Measurements from ENCODE around the gene FAM72D. TPM values are rescaled to one million over a fixed set of nuclear protein-coding genes. Genes with fewer than 3 reads are reported as not detected.
"Not testable (repeated sequence)": the region's sequence is repeated elsewhere in the genome, so short reads cannot be mapped to it uniquely, and the experiment has no call there.

FAM72D gene
- 8.3 TPM in 2 replicates for total RNA-seq (2021)
- percentile 51 among the genes with signal in this experiment for Bru-seq, nascent RNA
- percentile 46 among the genes with signal in this experiment for BruChase-seq, experiment 1, labeled RNA remaining after a 2-hour chase
- BruChase-seq, experiment 2, labeled RNA remaining after a 6-hour chase = percentile 46 among the genes with signal in this experiment
- long read RNA-seq, transcript FAM72D-201 (4 exons, 2,397 nt) = major isoform, 12 of 14 reads
- long read RNA-seq, partial matches to known transcripts = 0 of 14 reads
- long read RNA-seq, other reads (novel, unspliced or antisense) = 2 of 14 reads

- peak within 1 kb of the TSS; percentile 51; the same call in 1 of the 2 replicates for H3K4me3 ChIP-seq
- H3K36me3 ChIP-seq (ENCODE audit: low read depth); DNase-seq; H3K79me2 ChIP-seq (ENCODE audit: low read depth); H4K20me1 ChIP-seq (ENCODE audit: insufficient read depth); H3K9me3 ChIP-seq (ENCODE audit: insufficient read depth, low read depth); BruUV-seq (replicated peaks); CTCF ChIA-PET; POLR2A ChIA-PET (ENCODE audit: unreplicated experiment); H3K4me1 ChIP-seq (replicated peaks; ENCODE audit: insufficient read depth); H3K27ac ChIP-seq; H3F3A ChIP-seq (ENCODE audit: insufficient read depth, low read depth); intact Hi-C loops (cut with micrococcal nuclease; ENCODE audit: unreplicated experiment); H3K9me2 ChIP-seq (ENCODE audit: insufficient read depth); H3K27me3 ChIP-seq (ENCODE audit: insufficient read depth, low read depth); H2AFZ ChIP-seq: not testable (repeated sequence)
- peak within 1 kb of the TSS; percentile 62; the same call in 1 of the 2 replicates for H3K4me2 ChIP-seq
These were observed at the start of gene FAM72D, which contains the start of gene SRGAP2B for GRCh38 chr1:145095284-145096057. Gene FAM72D, plus strand, starts transcription at chr1:145095974. Its CDS starts 874 bp downstream, at chr1:145096848. Gene SRGAP2B, minus strand, starts transcription at chr1:145095328. Its CDS starts 2,427 bp downstream, at chr1:145092901.

GRCh38 chr1:145047553-145047952 lies 48.2 kb upstream of the FAM72D start:
- H3K4me2 ChIP-seq; H3K4me3 ChIP-seq; POLR2A ChIA-PET (ENCODE audit: unreplicated experiment); BruUV-seq (replicated peaks); H3K4me1 ChIP-seq (replicated peaks; ENCODE audit: insufficient read depth); H3K9me2 ChIP-seq (ENCODE audit: insufficient read depth); H3K27ac ChIP-seq; H3F3A ChIP-seq (ENCODE audit: insufficient read depth, low read depth); H3K27me3 ChIP-seq (ENCODE audit: insufficient read depth, low read depth); CTCF ChIA-PET; DNase-seq; H3K36me3 ChIP-seq (ENCODE audit: low read depth); H2AFZ ChIP-seq; intact Hi-C loops (cut with micrococcal nuclease; ENCODE audit: unreplicated experiment); H4K20me1 ChIP-seq (ENCODE audit: insufficient read depth); H3K9me3 ChIP-seq (ENCODE audit: insufficient read depth, low read depth); H3K79me2 ChIP-seq (ENCODE audit: low read depth): not testable (repeated sequence)

- DNase-seq; H3K27me3 ChIP-seq (ENCODE audit: insufficient read depth, low read depth); H3K27ac ChIP-seq; H2AFZ ChIP-seq; H3K4me3 ChIP-seq; H3K79me2 ChIP-seq (ENCODE audit: low read depth); H4K20me1 ChIP-seq (ENCODE audit: insufficient read depth); POLR2A ChIA-PET (ENCODE audit: unreplicated experiment); H3F3A ChIP-seq (ENCODE audit: insufficient read depth, low read depth); H3K4me2 ChIP-seq; CTCF ChIA-PET; H3K36me3 ChIP-seq (ENCODE audit: low read depth); H3K9me2 ChIP-seq (ENCODE audit: insufficient read depth); intact Hi-C loops (cut with micrococcal nuclease; ENCODE audit: unreplicated experiment); BruUV-seq (replicated peaks); H3K9me3 ChIP-seq (ENCODE audit: insufficient read depth, low read depth); H3K4me1 ChIP-seq (replicated peaks; ENCODE audit: insufficient read depth): not testable (repeated sequence)
These were observed 47.5 kb upstream of the FAM72D start for GRCh38 chr1:145048181-145048856.

GRCh38 chr1:145052019-145052776 lies 43.6 kb upstream of the FAM72D start:
- H3K4me1 ChIP-seq (replicated peaks; ENCODE audit: insufficient read depth); H3K4me3 ChIP-seq; CTCF ChIA-PET; H3K27me3 ChIP-seq (ENCODE audit: insufficient read depth, low read depth); POLR2A ChIA-PET (ENCODE audit: unreplicated experiment); intact Hi-C loops (cut with micrococcal nuclease; ENCODE audit: unreplicated experiment); DNase-seq; H3F3A ChIP-seq (ENCODE audit: insufficient read depth, low read depth); H3K4me2 ChIP-seq; H2AFZ ChIP-seq; H4K20me1 ChIP-seq (ENCODE audit: insufficient read depth); H3K79me2 ChIP-seq (ENCODE audit: low read depth); H3K9me3 ChIP-seq (ENCODE audit: insufficient read depth, low read depth); H3K27ac ChIP-seq; BruUV-seq (replicated peaks); H3K36me3 ChIP-seq (ENCODE audit: low read depth); H3K9me2 ChIP-seq (ENCODE audit: insufficient read depth): not testable (repeated sequence)

DNA sequence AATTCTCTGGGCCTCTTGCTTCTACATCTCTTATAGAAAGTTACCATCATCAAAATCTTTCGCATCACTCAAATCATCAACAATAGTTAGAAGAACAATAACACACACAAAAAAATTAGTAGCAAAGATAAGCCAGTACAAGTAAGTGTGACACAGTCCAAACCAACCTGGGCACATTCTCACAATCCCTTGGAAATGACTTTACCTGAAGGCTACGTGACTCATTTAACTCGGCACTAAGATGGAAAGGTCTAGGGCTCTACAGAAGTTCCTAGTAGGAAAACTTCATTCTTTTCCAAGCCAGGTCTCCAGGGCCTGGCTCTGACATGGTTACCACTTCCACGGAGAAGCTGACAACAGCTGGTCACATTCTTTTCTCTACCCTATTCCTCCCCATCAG lies 42.3 kb upstream of the FAM72D start:
- intact Hi-C loops (cut with micrococcal nuclease; ENCODE audit: unreplicated experiment); BruUV-seq (replicated peaks); CTCF ChIA-PET; H2AFZ ChIP-seq; H3K79me2 ChIP-seq (ENCODE audit: low read depth); H3K27me3 ChIP-seq (ENCODE audit: insufficient read depth, low read depth); H3K27ac ChIP-seq; H4K20me1 ChIP-seq (ENCODE audit: insufficient read depth); H3F3A ChIP-seq (ENCODE audit: insufficient read depth, low read depth); H3K9me2 ChIP-seq (ENCODE audit: insufficient read depth); POLR2A ChIA-PET (ENCODE audit: unreplicated experiment); H3K9me3 ChIP-seq (ENCODE audit: insufficient read depth, low read depth); DNase-seq; H3K4me1 ChIP-seq (replicated peaks; ENCODE audit: insufficient read depth); H3K36me3 ChIP-seq (ENCODE audit: low read depth); H3K4me3 ChIP-seq; H3K4me2 ChIP-seq: not testable (repeated sequence)

DNA sequence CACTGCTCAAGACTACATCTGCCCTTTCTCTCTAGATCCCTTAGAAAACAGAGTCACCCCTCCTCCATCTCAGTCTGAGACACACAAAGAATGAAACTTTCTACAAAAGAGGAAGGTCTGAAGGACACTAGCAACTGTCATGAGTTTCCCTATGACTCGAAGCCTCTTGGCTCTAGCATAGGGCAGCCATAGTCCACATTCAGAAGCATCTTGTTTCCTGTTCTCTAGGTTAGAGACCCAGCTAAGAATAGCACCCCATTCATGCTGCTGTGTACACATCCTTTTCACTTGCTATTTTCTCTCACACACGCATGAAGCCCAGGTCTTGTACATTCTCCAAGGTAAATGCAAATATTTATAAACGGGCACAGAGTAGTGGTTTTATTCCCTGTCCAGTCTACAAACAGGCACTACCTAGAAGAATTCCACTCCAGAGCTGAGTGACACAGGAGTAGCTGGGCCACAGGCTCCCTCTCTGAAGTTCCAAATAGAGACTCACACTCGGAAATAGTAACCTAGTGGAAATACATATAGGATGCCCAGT lies 40.5 kb upstream of the FAM72D start:
- H3K4me3 ChIP-seq; H3K9me2 ChIP-seq (ENCODE audit: insufficient read depth); H4K20me1 ChIP-seq (ENCODE audit: insufficient read depth); intact Hi-C loops (cut with micrococcal nuclease; ENCODE audit: unreplicated experiment); H3K4me1 ChIP-seq (replicated peaks; ENCODE audit: insufficient read depth); H3K27me3 ChIP-seq (ENCODE audit: insufficient read depth, low read depth); H3K36me3 ChIP-seq (ENCODE audit: low read depth); H3K4me2 ChIP-seq; H3K79me2 ChIP-seq (ENCODE audit: low read depth); H3K27ac ChIP-seq; DNase-seq; BruUV-seq (replicated peaks); CTCF ChIA-PET; H3K9me3 ChIP-seq (ENCODE audit: insufficient read depth, low read depth); POLR2A ChIA-PET (ENCODE audit: unreplicated experiment); H2AFZ ChIP-seq; H3F3A ChIP-seq (ENCODE audit: insufficient read depth, low read depth): not testable (repeated sequence)
